Breast epithelium (tissue), 4 donors: ENCODE results near the gene ZNF211. TPM values are rescaled to one million over a fixed set of nuclear protein-coding genes. Genes with fewer than 3 reads are reported as not detected.

Source experiments
- DNase-seq, 2 donors: peaks; one replicate each; pipeline ENCODE4 v3.0.0-alpha.2; 2019; ENCODE audit warnings: low spot score in 2 of 2
- H3K27ac ChIP-seq, 2 donors: fragments of 200-600 bp; sonication (generic) in 1 of 2; one replicate each; pipeline ENCODE4 v1.5.1; 2016 to 2019; ENCODE audit warnings: mild to moderate bottlenecking in 1 of 2
- H3K27me3 ChIP-seq, 2 donors: fragments of 200-600 bp; sonication (generic) in 1 of 2; one replicate each; pipeline versions ENCODE4 v1.5.1 to v1.6.0; 2017 to 2019; ENCODE audit warnings: control low read depth in 1 of 2, mild to moderate bottlenecking in 1 of 2
- H3K36me3 ChIP-seq: fragments of 200-600 bp; one replicate; pipeline ENCODE4 v1.5.1; 2019
- H3K4me1 ChIP-seq, 2 donors: fragments of 200-600 bp; sonication (generic); one replicate each; pipeline ENCODE4 v1.5.1; 2016 to 2019; ENCODE audit warnings: control low read depth in 1 of 2
- H3K4me3 ChIP-seq, 3 donors: fragments of 200-600 bp; sonication (generic); 1 replicate in 2 of 3; 2 replicates in 1 of 3; pipeline ENCODE4 v1.5.1; 2016 to 2019; ENCODE audit warnings: mild to moderate bottlenecking in 3 of 3, moderate library complexity in 2 of 3
- H3K9me3 ChIP-seq, 2 donors: fragments of 200-600 bp; sonication (generic) in 1 of 2; one replicate each; pipeline ENCODE4 v1.5.1; 2016 to 2019; ENCODE audit warnings: control low read depth in 1 of 2
- CTCF ChIP-seq, 3 donors: fragments of 450-650 bp; IDR thresholded peaks; one replicate each; pipeline ENCODE4 v1.5.1; 2016 to 2017; ENCODE audit warnings: antibody characterized with exemption in 3 of 3, mild to moderate bottlenecking in 3 of 3, moderate library complexity in 3 of 3
- POLR2A ChIP-seq: fragments of 450-650 bp; IDR thresholded peaks from one replicate; pipeline ENCODE4 v1.6.1; 2016; ENCODE audit warnings: antibody characterized with exemption, mild to moderate bottlenecking, moderate library complexity
- POLR2AphosphoS5 ChIP-seq, 3 donors: sonication (generic); formaldehyde crosslinking; IDR thresholded peaks; one replicate each; pipeline ENCODE4 v1.6.1; 2017; ENCODE audit warnings: antibody characterized with exemption in 3 of 3
- intact Hi-C: fragments of 100-400 bp; cut with DNase I; formaldehyde crosslinking; loops from one replicate; pipeline ENCODE4 v1.15.1; 2023; ENCODE audit warnings: low total_unique reads
- total RNA-seq, 3 donors: library from RNA; depleted of rRNA; stranded (reverse); fragments of >200 nt; gene quantifications; one replicate each; pipeline ENCODE4 v1.1.0, GENCODE V29; 2016

The ZNF211 gene
- total RNA-seq, 3 donors from 2014 or later, result 8.2 to 23.1 (median 16.4) TPM

GRCh38 chr19:57623091-57623490 lies 9.9 kb upstream of the ZNF211 start:
- H3K36me3 ChIP-seq, result peaks cover 23% of the 10 kb centered on the region
- H3K27me3 ChIP-seq, result no peaks in the 10 kb centered on the region
- peaks cover 95 to 99% of the 10 kb centered on the region in 2 donors for H3K9me3 ChIP-seq
- DNase-seq, result no peak
- H3K4me3 ChIP-seq, result no peak overlapping the region
- TF ChIP-seq POLR2AphosphoS5 (IDR thresholded peaks at IDR 0.05) (no peak), POLR2A (no peak), CTCF (IDR thresholded peaks at IDR 0.05) (no peak)
- no peaks in the 10 kb centered on the region for H3K4me1 ChIP-seq
- H3K27ac ChIP-seq, result no peak overlapping the region
- intact Hi-C loops, result no loop called here

- TF ChIP-seq CTCF (IDR thresholded peaks at IDR 0.05), result no peak
- no peak for TF ChIP-seq POLR2A
- no peak for TF ChIP-seq POLR2AphosphoS5 (IDR thresholded peaks at IDR 0.05)
- DNase-seq, result no peak
- peaks cover 25 to 41% of the 10 kb centered on the region in 2 donors for H3K9me3 ChIP-seq
- H3K27ac ChIP-seq, result peak overlapping the region in 1 of 2 donors; percentile 85
- no peaks in the 10 kb centered on the region for H3K4me1 ChIP-seq
- no peaks in the 10 kb centered on the region for H3K27me3 ChIP-seq
- peaks cover 15% of the 10 kb centered on the region for H3K36me3 ChIP-seq
- intact Hi-C loops, result no loop called here
- peak overlapping the region; percentile 71 to 90 (median 87) for H3K4me3 ChIP-seq
These were observed 814 bp downstream of the ZNF211 start for GRCh38 chr19:57633832-57634131.

- no peak for DNase-seq
- Histone ChIP-seq H3K27me3 (no peaks in the 10 kb centered on the region), H3K4me3 (no peak overlapping the region), H3K36me3 (peaks cover 49% of the 10 kb centered on the region), H3K9me3 (peaks cover 57 to 71% of the 10 kb centered on the region in 2 donors), H3K27ac (no peak overlapping the region), H3K4me1 (no peaks in the 10 kb centered on the region)
- intact Hi-C loops, result no loop called here
- TF ChIP-seq POLR2AphosphoS5 (IDR thresholded peaks at IDR 0.05) (no peak), CTCF (IDR thresholded peaks at IDR 0.05) (no peak), POLR2A (no peak)
These were observed 4.4 kb downstream of the ZNF211 start for GRCh38 chr19:57637379-57637778.

GRCh38 chr19:57641715-57642234 lies 8.8 kb downstream of the ZNF211 start:
- Histone ChIP-seq H3K27me3 (no peaks in the 10 kb centered on the region), H3K9me3 (peaks cover 75 to 82% of the 10 kb centered on the region in 2 donors), H3K36me3 (peaks cover 44% of the 10 kb centered on the region), H3K4me3 (no peak overlapping the region), H3K4me1 (no peaks in the 10 kb centered on the region), H3K27ac (peak overlapping the region in 1 of 2 donors; percentile 14)
- TF ChIP-seq CTCF (IDR thresholded peaks at IDR 0.05) (no peak), POLR2AphosphoS5 (IDR thresholded peaks at IDR 0.05) (no peak)
- intact Hi-C loops, result no loop called here
- DNase-seq, result no peak

GRCh38 chr19:57642396-57643046 lies 9.6 kb downstream of the ZNF211 start:
- H3K27me3 ChIP-seq, result no peaks in the 10 kb centered on the region
- peak overlapping the region in 1 of 3 donors; percentile 1 for H3K4me3 ChIP-seq
- intact Hi-C loops, result no loop called here
- H3K36me3 ChIP-seq, result peaks cover 44% of the 10 kb centered on the region
- H3K27ac ChIP-seq, result peak overlapping the region in 1 of 2 donors; percentile 14
- TF ChIP-seq POLR2A (no peak), CTCF (IDR thresholded peaks at IDR 0.05) (no peak), POLR2AphosphoS5 (IDR thresholded peaks at IDR 0.05) (no peak)
- H3K4me1 ChIP-seq, result no peaks in the 10 kb centered on the region
- peaks cover 67 to 80% of the 10 kb centered on the region in 2 donors for H3K9me3 ChIP-seq
- DNase-seq, result no peak
